NCI-H446 (cell line): ENCODE measurements around the gene TCP10L.
"Not testable (repeated sequence)": the region's sequence is repeated elsewhere in the genome, so short reads cannot be mapped to it uniquely, and the experiment has no call there.

Experiments used
- DNase-seq, 2 experiments: peaks; one replicate each; lab custom pipeline; 2025; lab: John Stamatoyannopoulos, UW

TCP10L gene

GRCh38 chr21:32554832-32555638, 30.3 kb downstream of the TCP10L start:
- no peak for DNase-seq

GRCh38 chr21:32549886-32550285, 35.4 kb downstream of the TCP10L start:
- no peak for DNase-seq

GRCh38 chr21:32549440-32549839, 35.9 kb downstream of the TCP10L start:
- no peak for DNase-seq

GRCh38 chr21:32548978-32549377, 36.3 kb downstream of the TCP10L start:
- DNase-seq: no peak

- DNase-seq: no peak
Observed at GRCh38 chr21:32547018-32547417, 38.3 kb downstream of the TCP10L start.

- no peak for DNase-seq
Observed at GRCh38 chr21:32545948-32546441, 39.3 kb downstream of the TCP10L start.

- no peak for DNase-seq
Observed at GRCh38 chr21:32544697-32545096, 40.6 kb downstream of the TCP10L start.

- no peak for DNase-seq
Observed at GRCh38 chr21:32543975-32544374, 41.3 kb downstream of the TCP10L start.

- DNase-seq: not testable (repeated sequence)
Observed at GRCh38 chr21:32543056-32543455, 42.3 kb downstream of the TCP10L start.

GRCh38 chr21:32539378-32539777, 45.9 kb downstream of the TCP10L start:
- no peak for DNase-seq

- no peak for DNase-seq
Observed at GRCh38 chr21:32538147-32538792, 47.1 kb downstream of the TCP10L start.

- DNase-seq: no peak
Observed at GRCh38 chr21:32537569-32537881, 47.8 kb downstream of the TCP10L start.

- no peak for DNase-seq
Observed at GRCh38 chr21:32535612-32536011, 49.7 kb downstream of the TCP10L start.

- DNase-seq: no peak
Observed at GRCh38 chr21:32534113-32534512, 51.2 kb downstream of the TCP10L start.

- DNase-seq: no peak
Observed at GRCh38 chr21:32533611-32534010, 51.7 kb downstream of the TCP10L start.

GRCh38 chr21:32533053-32533452, 52.3 kb downstream of the TCP10L start:
- no peak for DNase-seq

GRCh38 chr21:32532636-32533035, 52.7 kb downstream of the TCP10L start:
- DNase-seq: no peak

- not testable (repeated sequence) for DNase-seq
Observed at GRCh38 chr21:32531561-32531960, 53.8 kb downstream of the TCP10L start.

GRCh38 chr21:32530809-32531208, 54.5 kb downstream of the TCP10L start:
- not testable (repeated sequence) for DNase-seq

- no peak for DNase-seq
Observed at GRCh38 chr21:32529679-32530078, 55.6 kb downstream of the TCP10L start.

GRCh38 chr21:32525282-32525681, 60.0 kb downstream of the TCP10L start:
- DNase-seq: no peak

GRCh38 chr21:32523988-32524719, 61.2 kb downstream of the TCP10L start:
- no peak for DNase-seq
